Measurements from ENCODE around the gene CRYBB3. TPM values are rescaled to one million over a fixed set of nuclear protein-coding genes. Genes with fewer than 3 reads are reported as not detected.
"Not testable (repeated sequence)": the region's sequence is repeated elsewhere in the genome, so short reads cannot be mapped to it uniquely, and the experiment has no call there.

CRYBB3 gene
- total RNA-seq, 2 experiments from 2014 or later, result not detected

DNA sequence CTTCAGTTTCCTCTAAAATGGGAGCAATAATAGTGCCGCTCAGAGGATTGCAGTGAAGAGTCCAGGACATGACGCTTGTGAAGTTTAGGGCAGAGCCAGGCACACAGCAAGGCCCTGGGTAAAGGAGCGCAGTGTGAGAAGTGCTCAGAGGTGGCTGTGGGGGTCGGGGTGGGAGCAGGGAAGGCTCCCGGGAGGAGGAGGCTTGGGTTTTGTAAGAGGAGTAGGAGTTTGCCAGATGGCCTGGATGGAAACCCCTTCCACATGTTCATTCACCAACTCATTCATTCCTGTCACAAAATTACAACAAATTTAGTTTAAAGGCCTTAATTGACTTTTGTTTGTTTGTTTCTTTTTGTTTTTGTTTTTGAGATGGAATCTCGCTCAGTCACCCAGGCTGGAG is 36.8 kb downstream of the CRYBB3 start:
- H3K9me3 Mint-ChIP-seq, result no peaks in the 10 kb centered on the region
- H3K36me3 Mint-ChIP-seq (ENCODE audit: low read depth), result no peaks in the 10 kb centered on the region
- H3K4me1 Mint-ChIP-seq (ENCODE audit: low read depth), result peaks cover 5% of the 10 kb centered on the region
- H3K27ac Mint-ChIP-seq, result no peak overlapping the region
- peaks cover 40% of the 10 kb centered on the region for H3K27me3 Mint-ChIP-seq (ENCODE audit: low read depth)
- DNase-seq, result no peak
- no peak overlapping the region for H3K4me3 Mint-ChIP-seq
- CTCF ChIA-PET, result no interaction called here
- intact Hi-C loops (cut with micrococcal nuclease), result loop anchor here (5.0 to 10.0 kb wide), 2 partner anchors 98 to 536 kb away; no protein-coding TSS in a partner anchor

DNA sequence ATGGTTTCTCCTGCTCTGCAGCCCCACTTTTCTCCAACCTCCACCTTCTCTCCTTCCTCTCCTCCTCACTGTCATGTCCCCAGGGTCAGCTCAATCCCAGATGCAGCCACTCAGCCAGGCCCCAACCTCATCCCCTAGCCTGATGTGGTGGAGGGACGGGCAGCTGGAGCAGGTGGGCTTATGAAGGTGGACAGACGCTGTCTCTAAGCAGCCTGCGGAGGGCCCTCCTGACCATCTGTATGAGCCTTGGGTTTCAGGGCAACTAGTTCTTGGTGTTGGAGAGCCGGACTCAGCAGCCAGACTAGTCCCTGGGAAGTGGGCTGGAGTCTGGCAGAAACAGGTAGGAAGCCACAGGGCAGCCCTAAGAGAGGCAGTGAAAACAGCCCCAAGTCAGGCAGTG is 37.8 kb downstream of the CRYBB3 start:
- no peak overlapping the region for H3K27ac Mint-ChIP-seq
- peaks cover 35% of the 10 kb centered on the region for H3K27me3 Mint-ChIP-seq (ENCODE audit: low read depth)
- CTCF ChIA-PET, result no interaction called here
- intact Hi-C loops (cut with micrococcal nuclease), result loop anchor here (5.0 to 10.0 kb wide), 2 partner anchors 97 to 535 kb away; no protein-coding TSS in a partner anchor
- H3K9me3 Mint-ChIP-seq, result no peaks in the 10 kb centered on the region
- no peaks in the 10 kb centered on the region for H3K36me3 Mint-ChIP-seq (ENCODE audit: low read depth)
- peaks cover 5% of the 10 kb centered on the region for H3K4me1 Mint-ChIP-seq (ENCODE audit: low read depth)
- DNase-seq, result no peak
- no peak overlapping the region for H3K4me3 Mint-ChIP-seq

DNA sequence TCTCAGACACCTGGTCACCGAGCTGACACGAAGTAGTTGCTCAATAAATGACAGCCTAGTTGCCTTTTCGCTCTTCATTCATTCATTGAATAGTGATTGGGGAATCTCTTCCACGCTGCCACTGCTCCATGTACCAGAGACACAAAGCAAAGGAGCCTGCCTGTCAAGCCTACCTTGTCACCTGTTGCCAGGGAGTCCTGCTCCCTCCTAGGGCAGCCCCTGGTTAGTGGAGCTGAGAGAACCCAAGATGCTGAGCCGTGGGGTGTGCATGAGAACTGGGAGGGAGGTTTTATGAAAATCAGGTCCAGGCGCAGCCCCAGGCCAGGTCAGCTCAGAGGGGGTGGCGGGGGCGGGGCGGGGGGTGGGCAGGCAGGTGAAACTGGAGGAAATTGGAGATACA is 38.4 kb downstream of the CRYBB3 start:
- H3K4me1 Mint-ChIP-seq (ENCODE audit: low read depth); H3K4me3 Mint-ChIP-seq; DNase-seq; H3K36me3 Mint-ChIP-seq (ENCODE audit: low read depth); CTCF ChIA-PET; H3K9me3 Mint-ChIP-seq; H3K27ac Mint-ChIP-seq: not testable (repeated sequence)
- H3K27me3 Mint-ChIP-seq (ENCODE audit: low read depth), result peaks cover 34% of the 10 kb centered on the region
- intact Hi-C loops (cut with micrococcal nuclease), result loop anchor here (5.0 to 10.0 kb wide), 2 partner anchors 97 to 534 kb away; no protein-coding TSS in a partner anchor

DNA sequence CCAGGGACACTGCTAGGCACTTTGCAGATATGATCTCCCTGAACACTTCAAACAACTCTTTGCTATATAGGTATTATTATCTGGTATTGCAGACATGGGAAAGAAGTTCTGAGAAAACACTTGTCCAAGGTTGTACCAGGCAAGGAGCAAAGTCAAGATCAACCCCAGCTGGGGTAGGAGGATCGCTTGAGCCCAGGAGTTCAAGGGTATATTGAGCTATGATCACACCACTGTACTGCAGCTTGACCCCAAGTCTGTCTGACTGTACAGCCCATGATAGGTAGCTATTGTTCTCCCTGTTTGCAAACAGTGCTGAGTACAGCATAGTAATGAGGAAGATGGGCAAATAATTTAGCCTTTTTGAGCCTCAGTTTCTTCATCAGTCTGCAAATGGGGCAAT is 55.5 kb downstream of the CRYBB3 start:
- DNase-seq; H3K4me1 Mint-ChIP-seq (ENCODE audit: low read depth); H3K27me3 Mint-ChIP-seq (ENCODE audit: low read depth); intact Hi-C loops (cut with micrococcal nuclease); H3K27ac Mint-ChIP-seq; H3K36me3 Mint-ChIP-seq (ENCODE audit: low read depth); H3K4me3 Mint-ChIP-seq; CTCF ChIA-PET; H3K9me3 Mint-ChIP-seq: not testable (repeated sequence)

Other genes with a start within 250 kb of the CRYBB3 start
- 1 to 10 TPM; 7.3 to 7.4 TPM for gene KIAA1671, start 247.1 kb upstream of the CRYBB3 start, total RNA-seq
- not detected for gene CRYBB2, start 19.8 kb downstream of the CRYBB3 start, total RNA-seq